ENCODE measurements around the gene PSMG2.

GRCh38 chr18:12750715-12751502, 48.1 kb downstream of the PSMG2 start:
- no peak for TF ChIP-seq EP300 (IDR thresholded peaks at IDR 0.05)
- no peak for TF ChIP-seq CTCF (IDR thresholded peaks at IDR 0.05)
- no peak for TF ChIP-seq POLR2A (IDR thresholded peaks at IDR 0.05; ENCODE audit: low read depth)
